PFSK-1 (cell line): ENCODE measurements around the gene RCOR3.

Source experiments
- FOXP2 ChIP-seq: optimal IDR thresholded peaks from 2 replicates; pipeline ENCODE3; 2011; ENCODE audit warnings: borderline replicate concordance, control low read depth, inconsistent platforms; ENCODE audit not compliant: insufficient read depth; ENCODE audit errors: extremely low read length, extremely low read depth
- POLR2AphosphoS5 ChIP-seq: IDR thresholded peaks from 2 replicates; pipeline ENCODE4 v1.6.1; 2012; ENCODE audit warnings: low read depth, mild to moderate bottlenecking, control low read depth, low read length, moderate library complexity
- REST ChIP-seq, 2 experiments: IDR thresholded peaks; 2 replicates each; pipeline versions ENCODE4 v1.6.1 to v1.8.0; 2011 to 2012; ENCODE audit warnings: low read depth in 2 of 2, low read length in 2 of 2, control low read depth in 1 of 2, inconsistent platforms in 1 of 2, mild to moderate bottlenecking in 1 of 2, moderate library complexity in 1 of 2; ENCODE audit not compliant: insufficient read depth in 1 of 2
- SIN3A ChIP-seq: IDR thresholded peaks from 2 replicates; pipeline ENCODE4 v1.6.1; 2012; ENCODE audit warnings: mild to moderate bottlenecking, low read length, moderate library complexity, borderline replicate concordance; ENCODE audit not compliant: insufficient read depth
- TAF1 ChIP-seq: IDR thresholded peaks from 2 replicates; pipeline ENCODE4 v1.6.1; 2012; ENCODE audit warnings: low read length, control low read depth, borderline replicate concordance; ENCODE audit not compliant: insufficient read depth

Gene RCOR3

GRCh38 chr1:211343607-211344006 is 84.4 kb downstream of the RCOR3 start:
- TF ChIP-seq SIN3A (no peak), FOXP2 (no peak), POLR2AphosphoS5 (no peak), TAF1 (no peak), REST (IDR thresholded peaks at IDR 0.05; ENCODE audit: insufficient read depth in 1 of 2, low read depth in 2 of 2, low read length in 2 of 2) (no peak)

GRCh38 chr1:211344152-211344618 is 85.0 kb downstream of the RCOR3 start:
- TF ChIP-seq REST (IDR thresholded peaks at IDR 0.05; ENCODE audit: insufficient read depth in 1 of 2, low read depth in 2 of 2, low read length in 2 of 2), result no peak

- no peak for TF ChIP-seq SIN3A
- no peak for TF ChIP-seq POLR2AphosphoS5
- no peak for TF ChIP-seq TAF1
- no peak for TF ChIP-seq FOXP2
- no peak for TF ChIP-seq REST (IDR thresholded peaks at IDR 0.05; ENCODE audit: insufficient read depth in 1 of 2, low read depth in 2 of 2, low read length in 2 of 2)
Observed at GRCh38 chr1:211345719-211346118, 86.6 kb downstream of the RCOR3 start.

- TF ChIP-seq TAF1, result no peak
- no peak for TF ChIP-seq SIN3A
- no peak for TF ChIP-seq FOXP2
- no peak for TF ChIP-seq REST (IDR thresholded peaks at IDR 0.05; ENCODE audit: insufficient read depth in 1 of 2, low read depth in 2 of 2, low read length in 2 of 2)
- TF ChIP-seq POLR2AphosphoS5, result no peak
Observed at GRCh38 chr1:211347077-211347844, 88.1 kb downstream of the RCOR3 start.

- TF ChIP-seq TAF1, result no peak
- TF ChIP-seq FOXP2, result no peak
Observed at GRCh38 chr1:211348547-211348946, 89.4 kb downstream of the RCOR3 start.
